HG03108 (cell line): ENCODE results near the gene WNT3A.

Source experiments
- ATAC-seq: cut with Tn5 transposase; IDR thresholded peaks from one replicate; pipeline ENCODE4 v1.9.1; 2021; ENCODE audit warnings: moderate library complexity; ENCODE audit not compliant: unreplicated experiment

The WNT3A gene

GRCh38 chr1:228030451-228031201, 23.8 kb downstream of the WNT3A start:
- ATAC-seq, result no peak

DNA sequence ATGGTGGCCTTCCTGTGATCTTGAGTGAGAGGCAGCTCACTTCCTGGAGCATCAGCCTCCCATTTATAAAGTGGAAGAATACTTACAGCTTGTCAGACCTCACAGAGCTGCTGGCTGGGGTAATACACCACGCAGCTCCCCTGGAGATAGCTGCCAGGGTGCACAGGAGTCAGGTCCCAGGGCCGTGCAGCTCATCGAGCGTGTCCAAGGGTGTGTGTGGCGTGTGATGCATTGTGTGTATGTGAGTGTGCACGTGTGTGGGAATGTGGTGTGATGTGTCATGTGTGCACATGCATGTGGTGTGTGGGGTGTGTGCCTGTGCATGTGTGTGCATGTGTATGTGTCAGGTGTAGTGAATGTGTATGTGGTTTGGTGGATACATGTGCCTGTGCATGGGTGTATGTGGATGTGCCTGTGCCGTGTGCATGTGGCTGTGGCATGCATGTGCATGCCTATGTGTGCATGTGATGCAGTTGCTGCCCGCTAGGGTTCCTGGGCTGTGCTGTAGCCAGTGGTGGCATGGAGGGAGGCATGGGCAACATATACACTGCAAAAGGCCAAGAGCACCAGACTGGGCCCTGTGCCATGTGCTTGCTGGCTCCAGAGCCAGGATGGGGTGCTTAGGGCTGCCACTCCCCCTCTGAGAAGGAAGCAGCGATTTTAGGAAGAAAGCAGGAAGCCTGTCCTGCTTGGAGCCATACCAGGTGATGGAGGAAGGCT, 24.6 kb downstream of the WNT3A start:
- no peak for ATAC-seq

DNA sequence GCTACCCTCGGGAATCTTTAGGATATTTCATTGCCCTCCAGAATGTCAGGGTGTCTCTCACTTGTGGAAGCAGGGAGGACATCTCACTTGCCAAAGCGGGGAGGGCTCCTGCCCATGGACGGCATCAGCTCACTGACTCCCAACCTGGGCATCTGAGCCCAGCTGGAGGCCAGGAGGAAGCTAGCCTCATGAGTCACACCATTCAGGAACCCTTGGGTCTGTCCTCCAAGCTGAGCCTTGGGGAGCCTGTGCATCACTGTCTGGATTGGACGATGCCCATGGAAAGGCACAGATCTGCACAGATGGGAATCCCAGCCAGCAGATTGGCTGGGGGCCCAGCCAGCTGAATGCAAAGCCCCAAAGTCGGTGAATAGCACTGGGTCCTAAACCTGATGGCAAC, 25.2 kb downstream of the WNT3A start:
- no peak for ATAC-seq

DNA sequence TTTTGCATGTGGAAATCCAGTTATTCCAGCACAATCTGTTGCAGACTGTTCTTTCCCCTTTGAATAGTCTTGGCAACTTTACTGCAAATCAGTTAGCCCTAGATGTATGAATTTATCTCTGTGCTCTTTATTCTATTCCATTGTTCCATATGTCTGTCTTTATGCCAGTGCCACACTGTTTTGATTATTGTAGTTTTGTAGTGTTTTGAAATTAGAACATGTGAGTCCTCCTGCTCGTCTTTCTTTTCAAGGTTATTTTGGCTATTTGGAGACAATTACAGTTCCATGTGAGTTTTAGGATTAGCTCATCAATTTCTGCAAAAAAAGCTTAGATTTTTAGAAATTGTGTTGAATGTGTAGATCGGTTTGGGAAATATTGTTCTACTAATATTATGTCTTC, 26.6 kb downstream of the WNT3A start:
- no peak for ATAC-seq

DNA sequence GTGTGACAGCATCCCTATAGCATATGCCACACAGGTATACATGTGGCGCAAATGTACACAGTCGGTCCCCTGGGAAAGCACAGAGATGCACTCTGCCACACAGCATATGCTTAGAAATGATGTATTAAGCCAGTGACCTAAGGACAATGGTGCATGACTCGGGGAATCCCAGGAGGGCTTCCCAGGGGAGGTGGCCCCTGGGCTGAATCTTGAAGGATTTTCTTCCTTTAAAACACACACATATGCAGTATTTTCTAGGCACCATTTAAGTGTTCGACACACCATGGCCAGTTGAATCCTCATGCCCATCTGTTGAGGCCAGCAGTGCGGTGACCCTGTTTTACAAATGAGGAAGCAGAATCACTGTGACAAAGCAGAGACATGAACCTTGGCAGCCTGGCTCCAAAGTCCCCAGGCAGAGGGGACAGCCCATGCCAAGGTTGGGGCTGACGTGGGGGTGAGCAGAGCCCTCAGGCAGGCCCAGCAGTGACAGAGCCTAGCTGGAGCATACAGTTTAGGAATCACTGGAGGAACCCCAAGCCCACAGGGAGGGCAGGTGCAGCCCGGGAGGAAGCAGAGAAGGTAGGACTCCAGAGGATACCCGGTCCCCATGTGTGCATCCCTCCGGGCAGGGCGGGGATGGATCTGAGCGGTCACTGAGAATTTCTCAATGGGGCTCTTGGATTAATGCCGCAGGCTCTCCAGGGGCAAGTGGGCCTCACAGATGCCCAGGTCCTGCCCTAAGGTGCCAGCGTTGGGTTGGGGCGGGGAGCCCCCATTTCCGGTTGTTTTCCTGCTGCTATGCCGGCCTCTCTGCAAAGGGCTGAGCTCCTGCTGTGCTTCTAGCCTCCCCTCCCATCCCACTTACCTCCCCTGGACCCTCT, 28.4 kb downstream of the WNT3A start:
- ATAC-seq, result no peak

DNA sequence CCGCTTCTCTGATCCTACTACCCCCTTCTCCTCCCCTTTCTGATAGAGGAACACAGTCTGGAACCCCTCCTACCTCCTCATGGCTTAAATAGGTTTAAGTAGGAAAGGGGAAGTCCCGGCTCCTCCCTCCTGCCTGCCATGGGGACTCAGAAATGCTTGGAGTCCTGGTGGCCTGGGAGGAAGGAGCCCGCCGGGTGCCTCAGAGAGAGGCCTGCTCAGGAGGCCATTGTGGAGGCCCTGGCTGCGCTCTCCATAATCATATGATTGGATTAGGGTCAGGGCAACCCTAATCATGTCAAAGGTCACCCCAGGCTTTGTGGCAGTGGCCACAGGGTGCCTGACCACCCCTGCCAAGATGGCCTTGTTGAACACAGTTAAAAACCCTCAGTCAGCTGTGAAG, 29.0 kb downstream of the WNT3A start:
- no peak for ATAC-seq

- no peak for ATAC-seq
Measured at GRCh38 chr1:228036701-228037231, 30.0 kb downstream of the WNT3A start.

DNA sequence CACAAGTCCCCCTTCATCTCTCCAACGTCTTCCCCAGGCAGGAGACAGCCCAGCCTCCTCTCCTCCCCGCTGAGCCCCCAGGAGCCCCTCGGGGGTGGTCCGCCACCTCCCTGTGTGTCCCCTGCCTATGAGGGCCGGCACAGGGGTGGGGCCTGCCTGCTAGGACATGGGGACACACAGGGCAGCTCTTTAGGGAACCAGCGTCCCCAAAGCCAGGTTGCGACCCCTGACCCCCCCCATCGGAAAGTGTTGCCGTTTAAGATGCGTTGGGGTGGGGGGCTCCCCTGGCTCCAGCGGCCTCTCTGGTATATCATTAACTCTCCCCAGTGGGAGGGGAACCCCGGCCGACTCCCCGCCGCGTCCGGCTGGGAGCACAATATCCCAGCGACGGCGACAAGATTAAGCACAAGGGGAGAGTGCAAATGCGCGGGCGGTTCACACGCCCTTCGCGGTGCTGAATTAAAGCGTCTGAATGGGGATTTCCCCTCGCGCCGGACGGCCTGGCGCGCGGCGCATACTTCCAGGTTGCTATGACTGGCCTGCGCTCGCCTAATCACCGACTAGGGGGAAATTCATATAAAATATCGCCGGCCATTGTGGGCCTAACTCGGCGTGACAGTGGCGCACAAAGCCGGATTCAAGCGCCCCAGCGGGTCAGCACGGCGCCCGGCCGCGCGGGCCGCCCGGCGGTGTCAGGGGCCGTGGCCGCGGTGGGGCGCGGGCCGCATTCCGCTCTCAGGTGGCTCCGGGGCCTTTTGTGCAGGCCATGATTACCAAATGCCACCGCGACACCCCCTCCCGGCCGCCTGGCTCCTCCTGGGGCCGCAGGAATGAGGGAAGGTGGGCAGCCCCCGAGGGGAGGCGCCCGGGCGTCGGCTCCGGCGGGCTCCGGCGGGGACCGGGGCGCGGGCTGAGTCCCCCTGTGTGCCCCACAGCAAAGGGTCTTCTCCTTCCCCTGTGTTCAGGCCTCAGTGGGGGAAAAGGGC, 30.9 kb downstream of the WNT3A start:
- peak; percentile 90 for ATAC-seq

GRCh38 chr1:228038387-228039005, 31.7 kb downstream of the WNT3A start:
- no peak for ATAC-seq

GRCh38 chr1:228039006-228039903, 32.5 kb downstream of the WNT3A start:
- ATAC-seq, result no peak

GRCh38 chr1:228039986-228040385, 33.2 kb downstream of the WNT3A start:
- no peak for ATAC-seq

DNA sequence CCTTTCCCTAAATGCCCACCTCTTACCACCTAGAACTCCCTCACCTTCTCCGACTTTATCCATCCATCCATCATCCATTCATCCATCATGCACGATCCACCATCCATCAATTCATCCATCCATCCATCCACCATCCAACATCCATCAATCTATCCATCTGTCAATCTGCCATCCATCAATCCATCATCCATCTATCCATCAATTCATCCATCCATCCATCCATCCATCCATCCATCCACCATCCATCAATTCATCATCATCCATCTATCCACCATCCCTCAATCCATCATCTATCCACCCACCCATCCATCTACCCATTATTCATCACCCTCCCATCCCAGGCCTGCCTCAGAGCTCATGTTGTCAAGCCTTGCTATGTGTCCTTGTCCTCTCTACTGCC, 34.5 kb downstream of the WNT3A start:
- ATAC-seq, result no peak

- ATAC-seq, result no peak
Measured at GRCh38 chr1:228042508-228042907, 35.7 kb downstream of the WNT3A start.

GRCh38 chr1:228043281-228043848, 36.6 kb downstream of the WNT3A start:
- ATAC-seq, result no peak

DNA sequence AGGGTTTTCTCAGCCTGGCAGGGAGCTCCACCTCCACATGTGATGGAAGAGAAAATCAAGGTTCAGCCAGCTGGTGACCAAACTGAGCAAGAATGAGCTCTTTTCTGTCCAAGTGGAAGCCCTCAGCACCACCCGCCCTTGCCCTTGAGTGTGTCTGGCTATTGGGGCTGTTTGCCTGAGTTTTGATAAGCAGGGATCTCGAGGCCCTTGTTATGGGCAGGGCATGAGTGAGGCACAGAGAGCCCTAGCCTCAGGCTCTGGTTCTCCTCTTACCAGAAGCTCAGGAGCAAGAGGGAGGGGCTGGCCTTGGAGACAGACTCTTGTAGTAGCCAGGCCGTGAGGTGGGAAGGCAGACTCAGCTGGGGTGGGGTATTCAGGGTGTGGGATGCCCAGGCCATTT, 38.2 kb downstream of the WNT3A start:
- no peak for ATAC-seq

- no peak for ATAC-seq
Measured at GRCh38 chr1:228045405-228045804, 38.6 kb downstream of the WNT3A start.

- no peak for ATAC-seq
Measured at GRCh38 chr1:228045871-228046270, 39.1 kb downstream of the WNT3A start.

GRCh38 chr1:228046421-228047182, 39.8 kb downstream of the WNT3A start:
- no peak for ATAC-seq
